ENCODE data around the gene MAGIX. TPM values are rescaled to one million over a fixed set of nuclear protein-coding genes. Genes with fewer than 3 reads are reported as not detected.

MAGIX gene
- total and polyA plus RNA-seq, 2 experiments from 2014 or later: 0.66 to 0.83 TPM

Small RNA genes within 50 kb of the gene (small RNA-seq; reads per million reads assigned to genes)
- not detected for gene RN7SL262P (ENCODE audit: low replicate concordance)

Other genes with a start within 250 kb of the MAGIX start
- 336 and 359 TPM in 2 replicates for gene PIM2, start 243.7 kb upstream of the MAGIX start, total RNA-seq (2014; rRNA removed; shearing (Covaris generic))
- gene PIM2, start 243.7 kb upstream of the MAGIX start, polyA plus RNA-seq (2016; fragmentation: Nextera tagmentation; extraction: Ambion mirVana): 232 and 237 TPM in 2 replicates
- 45.4 and 56.5 TPM in 2 replicates for gene OTUD5, start 205.2 kb upstream of the MAGIX start, total RNA-seq (2014; rRNA removed; shearing (Covaris generic))
- gene OTUD5, start 205.2 kb upstream of the MAGIX start, polyA plus RNA-seq (2016; fragmentation: Nextera tagmentation; extraction: Ambion mirVana): 23.5 and 28.7 TPM in 2 replicates
- 5.3 and 5.6 TPM in 2 replicates for gene KCND1, start 190.9 kb upstream of the MAGIX start, total RNA-seq (2014; rRNA removed; shearing (Covaris generic))
- 2.7 and 3.2 TPM in 2 replicates for gene KCND1, start 190.9 kb upstream of the MAGIX start, polyA plus RNA-seq (2016; fragmentation: Nextera tagmentation; extraction: Ambion mirVana)
- gene GRIPAP1, start 160.5 kb upstream of the MAGIX start, total RNA-seq (2014; rRNA removed; shearing (Covaris generic)): 32.7 and 39.1 TPM in 2 replicates
- gene GRIPAP1, start 160.5 kb upstream of the MAGIX start, polyA plus RNA-seq (2016; fragmentation: Nextera tagmentation; extraction: Ambion mirVana): 57.1 and 62.2 TPM in 2 replicates
- 63.3 and 83.8 TPM in 2 replicates for gene TFE3, start 119.4 kb upstream of the MAGIX start, total RNA-seq (2014; rRNA removed; shearing (Covaris generic))
- 20.8 and 21.4 TPM in 2 replicates for gene TFE3, start 119.4 kb upstream of the MAGIX start, polyA plus RNA-seq (2016; fragmentation: Nextera tagmentation; extraction: Ambion mirVana)
- gene CCDC120, start 103.8 kb upstream of the MAGIX start, total RNA-seq (2014; rRNA removed; shearing (Covaris generic)): 6.8 and 9.9 TPM in 2 replicates
- gene CCDC120, start 103.8 kb upstream of the MAGIX start, polyA plus RNA-seq (2016; fragmentation: Nextera tagmentation; extraction: Ambion mirVana): 3.3 and 3.6 TPM in 2 replicates
- gene PRAF2, start 88.8 kb upstream of the MAGIX start, total RNA-seq (2014; rRNA removed; shearing (Covaris generic)): 6.3 and 7.7 TPM in 2 replicates
- 22.1 and 24.3 TPM in 2 replicates for gene PRAF2, start 88.8 kb upstream of the MAGIX start, polyA plus RNA-seq (2016; fragmentation: Nextera tagmentation; extraction: Ambion mirVana)
- 26.2 and 36.2 TPM in 2 replicates for gene WDR45, start 82.9 kb upstream of the MAGIX start, total RNA-seq (2014; rRNA removed; shearing (Covaris generic))
- gene WDR45, start 82.9 kb upstream of the MAGIX start, polyA plus RNA-seq (2016; fragmentation: Nextera tagmentation; extraction: Ambion mirVana): 24.9 and 28.8 TPM in 2 replicates
- gene GPKOW, start 39.0 kb upstream of the MAGIX start, total RNA-seq (2014; rRNA removed; shearing (Covaris generic)): 15.1 and 22.9 TPM in 2 replicates
- gene GPKOW, start 39.0 kb upstream of the MAGIX start, polyA plus RNA-seq (2016; fragmentation: Nextera tagmentation; extraction: Ambion mirVana): 8.1 and 9.5 TPM in 2 replicates
- gene PLP2, start 9.1 kb downstream of the MAGIX start, total RNA-seq (2014; rRNA removed; shearing (Covaris generic)): 1.6 and 3.4 TPM in 2 replicates
- gene PLP2, start 9.1 kb downstream of the MAGIX start, polyA plus RNA-seq (2016; fragmentation: Nextera tagmentation; extraction: Ambion mirVana): 9.5 and 10.1 TPM in 2 replicates
- 13.7 and 21.4 TPM in 2 replicates for gene PRICKLE3, start 23.6 kb downstream of the MAGIX start, total RNA-seq (2014; rRNA removed; shearing (Covaris generic))
- gene PRICKLE3, start 23.6 kb downstream of the MAGIX start, polyA plus RNA-seq (2016; fragmentation: Nextera tagmentation; extraction: Ambion mirVana): 4.7 and 5.2 TPM in 2 replicates
- 7.3 and 9.1 TPM in 2 replicates for gene SYP, start 37.4 kb downstream of the MAGIX start, total RNA-seq (2014; rRNA removed; shearing (Covaris generic))
- gene SYP, start 37.4 kb downstream of the MAGIX start, polyA plus RNA-seq (2016; fragmentation: Nextera tagmentation; extraction: Ambion mirVana): 2.5 and 3.7 TPM in 2 replicates
- gene CACNA1F, start 70.6 kb downstream of the MAGIX start, total RNA-seq (2014; rRNA removed; shearing (Covaris generic)): 0.35 and 0.90 TPM in 2 replicates
- gene CACNA1F, start 70.6 kb downstream of the MAGIX start, polyA plus RNA-seq (2016; fragmentation: Nextera tagmentation; extraction: Ambion mirVana): 0.23 and 0.44 TPM in 2 replicates
- 9.7 and 11.6 TPM in 2 replicates for gene CCDC22, start 72.7 kb downstream of the MAGIX start, total RNA-seq (2014; rRNA removed; shearing (Covaris generic))
- gene CCDC22, start 72.7 kb downstream of the MAGIX start, polyA plus RNA-seq (2016; fragmentation: Nextera tagmentation; extraction: Ambion mirVana): 4.4 and 4.5 TPM in 2 replicates
- gene FOXP3, start 102.0 kb downstream of the MAGIX start, total RNA-seq (2014; rRNA removed; shearing (Covaris generic)): 0.28 TPM in 1 of 2 replicates, not detected in the other
- 0.11 and 0.21 TPM in 2 replicates for gene FOXP3, start 102.0 kb downstream of the MAGIX start, polyA plus RNA-seq (2016; fragmentation: Nextera tagmentation; extraction: Ambion mirVana)
- gene PPP1R3F, start 107.0 kb downstream of the MAGIX start, total RNA-seq (2014; rRNA removed; shearing (Covaris generic)): 9.4 and 11.3 TPM in 2 replicates
- 2.2 and 3.1 TPM in 2 replicates for gene PPP1R3F, start 107.0 kb downstream of the MAGIX start, polyA plus RNA-seq (2016; fragmentation: Nextera tagmentation; extraction: Ambion mirVana)
- not detected in 2 replicates for gene GAGE10, start 140.9 kb downstream of the MAGIX start, total RNA-seq (2014; rRNA removed; shearing (Covaris generic))
- gene GAGE10, start 140.9 kb downstream of the MAGIX start, polyA plus RNA-seq (2016; fragmentation: Nextera tagmentation; extraction: Ambion mirVana): not detected in 2 replicates
- not detected in 2 replicates for gene GAGE12J, start 159.3 kb downstream of the MAGIX start, total RNA-seq (2014; rRNA removed; shearing (Covaris generic))
- gene GAGE12J, start 159.3 kb downstream of the MAGIX start, polyA plus RNA-seq (2016; fragmentation: Nextera tagmentation; extraction: Ambion mirVana): not detected in 2 replicates
- not detected in 2 replicates for gene GAGE13, start 168.8 kb downstream of the MAGIX start, total RNA-seq (2014; rRNA removed; shearing (Covaris generic))
- gene GAGE13, start 168.8 kb downstream of the MAGIX start, polyA plus RNA-seq (2016; fragmentation: Nextera tagmentation; extraction: Ambion mirVana): not detected in 2 replicates